ENCODE data around the gene GRM8. TPM values are rescaled to one million over a fixed set of nuclear protein-coding genes. Genes with fewer than 3 reads are reported as not detected.
A peak's percentile ranks its signal among the peaks of the same experiment; 100 is the strongest.

The GRM8 gene
- total RNA-seq (2014; rRNA removed; shearing (Covaris generic)), result 0.46 TPM in 1 of 2 replicates, not detected in the other
- 0.16 TPM in 1 of 2 replicates, not detected in the other for polyA plus RNA-seq (2014; cell fraction: nucleus; rRNA removed)

GRCh38 chr7:127252778-127253280, at the start of gene GRM8:
Gene GRM8, minus strand, starts transcription at chr7:127252941.
- DNase-seq (ENCODE audit: extremely low read depth, low read depth), result no peak

GRCh38 chr7:127290801-127291361, 38.1 kb upstream of the GRM8 start:
- no peak for DNase-seq (ENCODE audit: extremely low read depth, low read depth)

GRCh38 chr7:127290116-127290655, 37.4 kb upstream of the GRM8 start:
- no peak for DNase-seq (ENCODE audit: extremely low read depth, low read depth)

GRCh38 chr7:127287133-127287532, 34.4 kb upstream of the GRM8 start:
- DNase-seq (ENCODE audit: extremely low read depth, low read depth), result no peak

- no peak for DNase-seq (ENCODE audit: extremely low read depth, low read depth)
Observed at GRCh38 chr7:127270093-127270492, 17.4 kb upstream of the GRM8 start.

- no peak for DNase-seq (ENCODE audit: extremely low read depth, low read depth)
Observed at GRCh38 chr7:127266047-127266446, 13.3 kb upstream of the GRM8 start.

- no peak for DNase-seq (ENCODE audit: extremely low read depth, low read depth)
Observed at GRCh38 chr7:127264219-127264618, 11.5 kb upstream of the GRM8 start.

- DNase-seq (ENCODE audit: extremely low read depth, low read depth), result no peak
Observed at GRCh38 chr7:127258111-127258510, 5.4 kb upstream of the GRM8 start.

- no peak for DNase-seq (ENCODE audit: extremely low read depth, low read depth)
Observed at GRCh38 chr7:127257086-127257485, 4.3 kb upstream of the GRM8 start.

GRCh38 chr7:127256041-127256725, 3.4 kb upstream of the GRM8 start:
- DNase-seq (ENCODE audit: extremely low read depth, low read depth), result no peak

- no peak for DNase-seq (ENCODE audit: extremely low read depth, low read depth)
Observed at GRCh38 chr7:127254163-127254684, 1.5 kb upstream of the GRM8 start.

GRCh38 chr7:127253281-127254162, 781 bp upstream of the GRM8 start:
- peak; percentile 42 for DNase-seq (ENCODE audit: extremely low read depth, low read depth)

- DNase-seq (ENCODE audit: extremely low read depth, low read depth), result no peak
Observed at GRCh38 chr7:127252377-127252713, 396 bp downstream of the GRM8 start.

GRCh38 chr7:127251465-127252376, 1.0 kb downstream of the GRM8 start:
- no peak for DNase-seq (ENCODE audit: extremely low read depth, low read depth)

- no peak for DNase-seq (ENCODE audit: extremely low read depth, low read depth)
Observed at GRCh38 chr7:127251036-127251464, 1.7 kb downstream of the GRM8 start.

- no peak for DNase-seq (ENCODE audit: extremely low read depth, low read depth)
Observed at GRCh38 chr7:127250312-127251035, 2.3 kb downstream of the GRM8 start.

GRCh38 chr7:127245607-127246006, 7.1 kb downstream of the GRM8 start:
- no peak for DNase-seq (ENCODE audit: extremely low read depth, low read depth)

- no peak for DNase-seq (ENCODE audit: extremely low read depth, low read depth)
Observed at GRCh38 chr7:127245002-127245401, 7.7 kb downstream of the GRM8 start.

GRCh38 chr7:127239814-127240213, 12.9 kb downstream of the GRM8 start:
- DNase-seq (ENCODE audit: extremely low read depth, low read depth), result no peak

Data from NCI-H460 (cell line).